Activated CD8-positive, alpha-beta T cell treated with anti-CD3 and anti-CD28 coated beads for 36 hours (primary cell): ENCODE data around the gene ANKRD33. TPM values are rescaled to one million over a fixed set of nuclear protein-coding genes. Genes with fewer than 3 reads are reported as not detected.

Experiments
- ATAC-seq: fragments of 200-7000 bp; cut with Tn5 transposase; one replicate; pipeline ENCODE4 v1.10.0; 2021; ENCODE audit warnings: mild to moderate bottlenecking, moderate library complexity
- CTCF ChIA-PET: fragments of 350-600 bp; sonication (Branson Sonifier 250); formaldehyde crosslinking; loops from one replicate; lab custom pipeline; 2021; ENCODE audit warnings: antibody characterized with exemption; lab: Charles Lee
- POLR2A ChIA-PET: fragments of 350-600 bp; sonication (Branson Sonifier 250); formaldehyde crosslinking; loops from one replicate; lab custom pipeline; 2021; ENCODE audit warnings: antibody characterized with exemption; lab: Charles Lee
- DNase-seq: peaks from one replicate; pipeline ENCODE4 v3.0.0-alpha.2; 2020
- H3K27ac Mint-ChIP-seq: one replicate; pipeline ENCODE4 v1.8.0; 2021; ENCODE audit warnings: mild to moderate bottlenecking, mixed read lengths
- H3K27me3 Mint-ChIP-seq: one replicate; pipeline ENCODE4 v1.8.0; 2021; ENCODE audit warnings: mixed read lengths
- H3K36me3 Mint-ChIP-seq: one replicate; pipeline ENCODE4 v1.8.0; 2021; ENCODE audit warnings: low read depth, mixed read lengths
- H3K4me1 Mint-ChIP-seq: one replicate; pipeline ENCODE4 v1.8.0; 2021; ENCODE audit warnings: low read depth, mixed read lengths
- H3K4me3 Mint-ChIP-seq: one replicate; pipeline ENCODE4 v1.8.0; 2021; ENCODE audit warnings: mild to moderate bottlenecking, moderate library complexity, mixed read lengths
- H3K9me3 Mint-ChIP-seq: one replicate; pipeline ENCODE4 v1.8.0; 2021; ENCODE audit warnings: mixed read lengths
- intact Hi-C: fragments of 100-400 bp; cut with micrococcal nuclease; formaldehyde crosslinking; loops from one replicate; pipeline ENCODE4 v1.10.0; 2022
- total RNA-seq, 2 experiments: library from RNA; stranded (reverse); gene quantifications; one replicate each; pipeline ENCODE4 v1.2.3, GENCODE V29; 2021
- TF ChIP-seq, protein P1 (sequence below): fragments of 200-600 bp; IDR thresholded peaks from one replicate; pipeline ENCODE4 v1.8.0; 2022; ENCODE audit warnings: antibody characterized with exemption, mild to moderate bottlenecking

ANKRD33 gene
- total RNA-seq, 2 experiments from 2014 or later, result not detected

DNA sequence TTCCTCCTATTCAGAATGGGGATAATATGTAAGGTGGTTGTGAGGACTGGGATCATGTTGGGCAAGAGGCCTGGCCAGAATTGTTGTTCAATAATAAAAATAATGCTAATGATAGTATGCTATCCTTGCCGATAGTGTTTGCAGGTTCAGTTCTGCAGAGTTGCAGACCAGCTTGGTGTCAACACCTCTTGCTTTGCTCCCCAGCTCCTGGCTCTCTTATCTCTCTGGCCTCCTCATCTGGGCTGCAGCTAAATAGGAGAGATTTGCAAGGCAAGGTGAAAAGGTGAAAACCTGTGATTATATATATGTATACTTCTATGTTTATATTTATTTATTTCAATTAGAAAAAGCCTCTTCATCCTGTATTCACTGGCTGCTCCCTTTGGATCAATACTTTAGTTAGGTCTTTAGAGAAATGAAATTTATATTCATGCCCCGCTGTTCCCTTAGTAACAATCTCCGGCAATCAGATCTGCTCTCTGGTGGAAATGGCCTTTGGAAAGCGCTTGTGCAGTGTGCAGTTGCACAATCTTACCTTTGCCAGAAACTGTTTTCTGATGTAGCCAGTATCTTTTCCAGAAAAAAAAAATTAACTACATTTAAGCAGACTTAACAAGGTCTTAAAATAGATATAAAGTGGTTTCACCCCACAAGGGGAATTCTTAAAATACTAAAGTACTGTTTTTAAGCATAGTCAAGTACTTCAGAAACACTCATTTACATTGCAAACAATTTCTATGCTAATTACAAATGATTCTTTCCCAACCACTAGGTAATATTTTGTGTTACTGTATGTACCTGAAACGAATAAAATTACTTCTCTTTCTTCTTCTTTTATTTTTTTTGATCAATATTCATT is 44.5 kb downstream of the ANKRD33 start:
- ATAC-seq (no peak), DNase-seq (no peak)

DNA sequence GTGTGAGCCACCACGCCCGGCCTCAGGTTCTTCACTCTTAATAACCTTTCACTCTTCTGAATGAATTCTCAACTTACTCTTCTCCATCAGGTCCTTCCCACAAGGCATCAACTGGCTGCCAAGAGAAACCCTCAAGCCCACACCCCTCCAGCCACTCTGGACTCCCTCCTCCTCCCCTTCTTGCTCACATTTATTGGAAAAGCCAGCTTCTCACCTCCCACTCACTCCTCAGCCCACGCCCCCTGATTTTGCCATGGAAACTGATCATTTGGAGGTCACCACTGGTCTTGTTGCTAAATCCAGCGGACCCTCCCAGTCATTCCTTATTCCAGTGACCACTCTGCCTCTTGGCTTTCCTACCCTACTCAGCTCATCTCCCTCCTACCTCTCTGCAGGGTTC is 46.2 kb downstream of the ANKRD33 start:
- TF ChIP-seq, protein P1, sequence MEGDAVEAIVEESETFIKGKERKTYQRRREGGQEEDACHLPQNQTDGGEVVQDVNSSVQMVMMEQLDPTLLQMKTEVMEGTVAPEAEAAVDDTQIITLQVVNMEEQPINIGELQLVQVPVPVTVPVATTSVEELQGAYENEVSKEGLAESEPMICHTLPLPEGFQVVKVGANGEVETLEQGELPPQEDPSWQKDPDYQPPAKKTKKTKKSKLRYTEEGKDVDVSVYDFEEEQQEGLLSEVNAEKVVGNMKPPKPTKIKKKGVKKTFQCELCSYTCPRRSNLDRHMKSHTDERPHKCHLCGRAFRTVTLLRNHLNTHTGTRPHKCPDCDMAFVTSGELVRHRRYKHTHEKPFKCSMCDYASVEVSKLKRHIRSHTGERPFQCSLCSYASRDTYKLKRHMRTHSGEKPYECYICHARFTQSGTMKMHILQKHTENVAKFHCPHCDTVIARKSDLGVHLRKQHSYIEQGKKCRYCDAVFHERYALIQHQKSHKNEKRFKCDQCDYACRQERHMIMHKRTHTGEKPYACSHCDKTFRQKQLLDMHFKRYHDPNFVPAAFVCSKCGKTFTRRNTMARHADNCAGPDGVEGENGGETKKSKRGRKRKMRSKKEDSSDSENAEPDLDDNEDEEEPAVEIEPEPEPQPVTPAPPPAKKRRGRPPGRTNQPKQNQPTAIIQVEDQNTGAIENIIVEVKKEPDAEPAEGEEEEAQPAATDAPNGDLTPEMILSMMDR, result no peak
- ChIA-PET POLR2A (interaction anchor here (1.4 kb wide), 1 partner anchor 11 kb away, joined by 3 read pairs; no protein-coding TSS in a partner anchor), CTCF (interaction anchor here (1.6 to 2.4 kb wide), 2 partner anchors 10 to 47 kb away, joined by 5 to 16 read pairs; no protein-coding TSS in a partner anchor)
- H3K9me3 Mint-ChIP-seq, result no peaks in the 10 kb centered on the region
- no peaks in the 10 kb centered on the region for H3K4me1 Mint-ChIP-seq
- DNase-seq (no peak), ATAC-seq (no peak)
- H3K36me3 Mint-ChIP-seq, result no peaks in the 10 kb centered on the region
- no peak overlapping the region for H3K27ac Mint-ChIP-seq
- intact Hi-C loops, result no loop called here
- no peaks in the 10 kb centered on the region for H3K27me3 Mint-ChIP-seq
- no peak overlapping the region for H3K4me3 Mint-ChIP-seq

More for the DNA sequence above, 44.5 kb downstream of the ANKRD33 start:
- intact Hi-C loops, result no loop called here
- no peaks in the 10 kb centered on the region for H3K4me1 Mint-ChIP-seq
- CTCF ChIA-PET, result interaction anchor here (1.2 kb wide), 1 partner anchor 9 kb away, joined by 4 read pairs; no protein-coding TSS in a partner anchor
- TF ChIP-seq, protein P1, result no peak
- no peaks in the 10 kb centered on the region for H3K27me3 Mint-ChIP-seq
- H3K36me3 Mint-ChIP-seq, result no peaks in the 10 kb centered on the region
- no peak overlapping the region for H3K4me3 Mint-ChIP-seq
- no peaks in the 10 kb centered on the region for H3K9me3 Mint-ChIP-seq
- H3K27ac Mint-ChIP-seq, result no peak overlapping the region
- POLR2A ChIA-PET, result no interaction called here

DNA sequence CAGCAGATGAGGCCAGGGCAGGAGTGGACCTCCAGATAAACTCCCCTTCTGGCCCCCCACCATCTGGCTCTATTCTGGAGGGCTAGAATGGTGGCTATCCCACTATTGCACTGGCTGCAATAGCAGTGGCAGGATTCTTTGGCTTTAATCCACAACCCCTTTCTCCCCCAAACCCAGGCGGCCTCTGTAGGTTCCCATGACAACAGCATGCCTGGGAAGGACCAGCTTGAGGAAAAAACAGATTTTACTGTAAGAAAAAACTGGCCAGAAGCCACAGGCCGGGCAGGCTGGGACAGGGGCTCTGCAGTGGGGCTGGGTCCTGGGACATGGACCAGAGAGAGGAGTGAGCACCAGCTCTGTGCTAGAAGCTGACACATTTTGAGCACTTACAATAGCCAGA is 50.0 kb downstream of the ANKRD33 start:
- POLR2A ChIA-PET, result interaction anchor here (1.1 kb wide), 1 partner anchor 12 kb away, joined by 3 read pairs; no protein-coding TSS in a partner anchor
- intact Hi-C loops, result no loop called here
- TF ChIP-seq, protein P1, result no peak
- Mint-ChIP-seq H3K4me1 (no peaks in the 10 kb centered on the region), H3K36me3 (no peaks in the 10 kb centered on the region), H3K27me3 (no peaks in the 10 kb centered on the region), H3K9me3 (no peaks in the 10 kb centered on the region), H3K4me3 (no peak overlapping the region), H3K27ac (no peak overlapping the region)
- CTCF ChIA-PET, result interaction anchor here (0.9 to 1.6 kb wide), 2 partner anchors 15 to 40 kb away, joined by 3 to 7 read pairs; no protein-coding TSS in a partner anchor
- DNase-seq, result no peak
- no peak for ATAC-seq

DNA sequence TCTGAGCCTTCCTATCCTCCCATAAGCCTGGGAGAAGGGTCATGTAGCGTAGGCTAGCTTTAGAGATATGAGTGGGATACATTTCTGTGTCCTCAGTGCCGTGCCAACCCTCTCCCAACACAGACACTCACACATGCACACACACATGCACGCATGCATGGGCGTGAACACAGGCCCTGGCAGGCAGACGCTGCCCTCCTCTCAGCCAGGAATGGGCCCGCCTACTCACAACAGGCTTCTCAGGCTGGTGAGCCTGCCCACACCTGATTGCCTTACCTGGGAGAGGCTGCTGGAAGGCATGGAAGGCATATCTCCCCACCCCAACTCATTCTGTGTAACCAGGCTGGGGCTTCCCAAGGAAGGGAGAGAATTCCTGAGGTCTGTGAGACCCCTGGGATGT is 50.8 kb downstream of the ANKRD33 start:
- TF ChIP-seq, protein P1, result no peak
- POLR2A ChIA-PET, result interaction anchor here (1.1 kb wide), 1 partner anchor 13 kb away, joined by 3 read pairs; no protein-coding TSS in a partner anchor
- H3K4me3 Mint-ChIP-seq, result no peak overlapping the region
- no peaks in the 10 kb centered on the region for H3K9me3 Mint-ChIP-seq
- H3K4me1 Mint-ChIP-seq, result no peaks in the 10 kb centered on the region
- H3K27ac Mint-ChIP-seq, result no peak overlapping the region
- no peaks in the 10 kb centered on the region for H3K36me3 Mint-ChIP-seq
- ATAC-seq, result no peak
- CTCF ChIA-PET, result interaction anchor here (1.6 kb wide), 1 partner anchor 16 kb away, joined by 7 read pairs; no protein-coding TSS in a partner anchor
- no peaks in the 10 kb centered on the region for H3K27me3 Mint-ChIP-seq
- intact Hi-C loops, result no loop called here
- no peak for DNase-seq
